C4-2B (cell line): ENCODE measurements around the gene SP4.

ENCODE experiments used
- H3K27ac ChIP-seq: fragments of 450-650 bp; 2 replicates; pipeline ENCODE4 v1.5.1; 2017
- ZFX ChIP-seq: fragments of 450-650 bp; IDR thresholded peaks from 2 replicates; pipeline ENCODE4 v1.6.1; 2017
- TF ChIP-seq, protein P1 (sequence below): fragments of 450-650 bp; conservative IDR thresholded peaks from 2 replicates; pipeline ENCODE4 v1.5.1; 2017; ENCODE audit warnings: mild to moderate bottlenecking

SP4 gene

GRCh38 chr7:21486511-21486910, 58.6 kb downstream of the SP4 start:
- TF ChIP-seq, protein P1, sequence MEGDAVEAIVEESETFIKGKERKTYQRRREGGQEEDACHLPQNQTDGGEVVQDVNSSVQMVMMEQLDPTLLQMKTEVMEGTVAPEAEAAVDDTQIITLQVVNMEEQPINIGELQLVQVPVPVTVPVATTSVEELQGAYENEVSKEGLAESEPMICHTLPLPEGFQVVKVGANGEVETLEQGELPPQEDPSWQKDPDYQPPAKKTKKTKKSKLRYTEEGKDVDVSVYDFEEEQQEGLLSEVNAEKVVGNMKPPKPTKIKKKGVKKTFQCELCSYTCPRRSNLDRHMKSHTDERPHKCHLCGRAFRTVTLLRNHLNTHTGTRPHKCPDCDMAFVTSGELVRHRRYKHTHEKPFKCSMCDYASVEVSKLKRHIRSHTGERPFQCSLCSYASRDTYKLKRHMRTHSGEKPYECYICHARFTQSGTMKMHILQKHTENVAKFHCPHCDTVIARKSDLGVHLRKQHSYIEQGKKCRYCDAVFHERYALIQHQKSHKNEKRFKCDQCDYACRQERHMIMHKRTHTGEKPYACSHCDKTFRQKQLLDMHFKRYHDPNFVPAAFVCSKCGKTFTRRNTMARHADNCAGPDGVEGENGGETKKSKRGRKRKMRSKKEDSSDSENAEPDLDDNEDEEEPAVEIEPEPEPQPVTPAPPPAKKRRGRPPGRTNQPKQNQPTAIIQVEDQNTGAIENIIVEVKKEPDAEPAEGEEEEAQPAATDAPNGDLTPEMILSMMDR: no peak
- no peak for TF ChIP-seq ZFX
- H3K27ac ChIP-seq: no peak overlapping the region

DNA sequence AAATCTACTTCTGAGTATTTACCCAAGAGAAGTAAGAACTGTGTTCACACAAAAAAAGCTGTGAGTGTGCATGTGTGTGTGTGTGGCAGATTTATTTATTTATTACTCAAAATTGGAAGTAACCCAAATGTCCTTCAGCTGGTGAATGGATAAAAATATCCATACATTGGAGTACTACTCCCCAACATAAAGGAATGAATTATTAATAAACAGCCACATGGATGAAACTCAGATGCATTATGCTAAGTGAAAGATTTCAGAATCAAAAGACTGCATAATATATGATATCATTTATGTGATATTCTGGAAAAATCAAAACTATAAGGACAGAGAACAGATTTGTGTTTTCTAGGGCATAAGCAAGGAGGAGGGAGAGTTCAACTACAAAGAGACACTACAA, 67.8 kb downstream of the SP4 start:
- H3K27ac ChIP-seq: no peak overlapping the region
- no peak for TF ChIP-seq ZFX
- TF ChIP-seq, protein P1: no peak

GRCh38 chr7:21497072-21497471, 69.2 kb downstream of the SP4 start:
- TF ChIP-seq, protein P1: no peak
- TF ChIP-seq ZFX: no peak
- H3K27ac ChIP-seq: no peak overlapping the region

GRCh38 chr7:21500117-21500832, 72.4 kb downstream of the SP4 start:
- H3K27ac ChIP-seq: peak overlapping the region; percentile 26; the same call in 1 of the 2 replicates
- TF ChIP-seq ZFX: no peak
- TF ChIP-seq, protein P1: no peak

GRCh38 chr7:21504021-21504420, 76.1 kb downstream of the SP4 start:
- no peak overlapping the region for H3K27ac ChIP-seq
- TF ChIP-seq, protein P1: peak; percentile 33
- no peak for TF ChIP-seq ZFX

- TF ChIP-seq, protein P1: peak; percentile 86
- TF ChIP-seq ZFX: no peak
- no peak overlapping the region for H3K27ac ChIP-seq
Measured at GRCh38 chr7:21507627-21508343, 79.9 kb downstream of the SP4 start.

DNA sequence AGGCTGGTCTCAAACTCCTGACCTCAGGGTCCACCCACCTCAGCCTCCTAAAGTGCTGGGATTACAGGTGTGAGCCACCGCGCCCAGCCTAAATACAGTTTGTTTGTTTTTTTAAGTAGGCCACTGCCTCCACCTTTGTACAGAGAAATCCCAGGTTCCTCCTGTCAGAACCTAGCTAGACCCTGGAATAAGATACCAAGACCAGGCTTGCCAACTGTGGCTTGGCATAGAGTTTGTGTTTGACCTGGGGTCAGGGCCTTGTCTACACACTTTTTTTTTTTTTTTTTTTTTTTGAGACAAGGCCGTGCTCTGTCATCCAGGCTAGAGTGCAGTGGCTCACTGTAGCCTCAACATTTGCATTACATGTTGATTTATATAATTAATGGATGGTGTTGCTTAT, 80.7 kb downstream of the SP4 start:
- no peak for TF ChIP-seq ZFX
- TF ChIP-seq, protein P1: no peak
- no peak overlapping the region for H3K27ac ChIP-seq
